HG03521 (cell line): Measurements from ENCODE around the gene ACOX1.

ENCODE experiments used
- ATAC-seq: cut with Tn5 transposase; IDR thresholded peaks from one replicate; pipeline ENCODE4 v1.9.1; 2021; ENCODE audit warnings: mild to moderate bottlenecking, moderate library complexity; ENCODE audit not compliant: unreplicated experiment

The ACOX1 gene

GRCh38 chr17:75940727-75941441 lies 38.1 kb downstream of the ACOX1 start, which contains the start of gene FBF1:
FBF1 (minus strand) TSS chr17:75941042; CDS start chr17:75938149, 2,893 bp downstream.
- peak; percentile 96 for ATAC-seq

GRCh38 chr17:75937652-75938051 lies 41.3 kb downstream of the ACOX1 start:
- ATAC-seq, result no peak

GRCh38 chr17:75933808-75934207 lies 45.2 kb downstream of the ACOX1 start:
- ATAC-seq, result no peak

GRCh38 chr17:75932852-75933251 lies 46.1 kb downstream of the ACOX1 start:
- ATAC-seq, result no peak

GRCh38 chr17:75931062-75931461 lies 47.9 kb downstream of the ACOX1 start:
- ATAC-seq, result no peak

- no peak for ATAC-seq
Observed at GRCh38 chr17:75927286-75927922, 51.6 kb downstream of the ACOX1 start.

- ATAC-seq, result no peak
Observed at GRCh38 chr17:75926456-75926855, 52.5 kb downstream of the ACOX1 start.

- no peak for ATAC-seq
Observed at GRCh38 chr17:75925912-75926311, 53.1 kb downstream of the ACOX1 start.

GRCh38 chr17:75925103-75925502 lies 53.9 kb downstream of the ACOX1 start:
- ATAC-seq, result no peak

- ATAC-seq, result no peak
Observed at GRCh38 chr17:75922963-75923874, 55.7 kb downstream of the ACOX1 start.

- no peak for ATAC-seq
Observed at GRCh38 chr17:75922173-75922961, 56.6 kb downstream of the ACOX1 start.

GRCh38 chr17:75921596-75921995 lies 57.4 kb downstream of the ACOX1 start:
- no peak for ATAC-seq

- no peak for ATAC-seq
Observed at GRCh38 chr17:75920045-75920560, 58.9 kb downstream of the ACOX1 start.

GRCh38 chr17:75919611-75920010 lies 59.4 kb downstream of the ACOX1 start:
- ATAC-seq, result no peak

GRCh38 chr17:75917917-75918445 lies 61.0 kb downstream of the ACOX1 start:
- no peak for ATAC-seq

- no peak for ATAC-seq
Observed at GRCh38 chr17:75917141-75917916, 61.6 kb downstream of the ACOX1 start.

- no peak for ATAC-seq
Observed at GRCh38 chr17:75915268-75915667, 63.7 kb downstream of the ACOX1 start.

GRCh38 chr17:75914643-75915267 lies 64.2 kb downstream of the ACOX1 start:
- no peak for ATAC-seq
